Measurements from ENCODE around the gene CYB5R2. TPM values are rescaled to one million over a fixed set of nuclear protein-coding genes. Genes with fewer than 3 reads are reported as not detected.

The CYB5R2 gene
- total and polyA plus RNA-seq, 2 donors (not counting 1 experiment from before 2014, with no cell fraction given), result 1.4 to 4.8 TPM

DNA sequence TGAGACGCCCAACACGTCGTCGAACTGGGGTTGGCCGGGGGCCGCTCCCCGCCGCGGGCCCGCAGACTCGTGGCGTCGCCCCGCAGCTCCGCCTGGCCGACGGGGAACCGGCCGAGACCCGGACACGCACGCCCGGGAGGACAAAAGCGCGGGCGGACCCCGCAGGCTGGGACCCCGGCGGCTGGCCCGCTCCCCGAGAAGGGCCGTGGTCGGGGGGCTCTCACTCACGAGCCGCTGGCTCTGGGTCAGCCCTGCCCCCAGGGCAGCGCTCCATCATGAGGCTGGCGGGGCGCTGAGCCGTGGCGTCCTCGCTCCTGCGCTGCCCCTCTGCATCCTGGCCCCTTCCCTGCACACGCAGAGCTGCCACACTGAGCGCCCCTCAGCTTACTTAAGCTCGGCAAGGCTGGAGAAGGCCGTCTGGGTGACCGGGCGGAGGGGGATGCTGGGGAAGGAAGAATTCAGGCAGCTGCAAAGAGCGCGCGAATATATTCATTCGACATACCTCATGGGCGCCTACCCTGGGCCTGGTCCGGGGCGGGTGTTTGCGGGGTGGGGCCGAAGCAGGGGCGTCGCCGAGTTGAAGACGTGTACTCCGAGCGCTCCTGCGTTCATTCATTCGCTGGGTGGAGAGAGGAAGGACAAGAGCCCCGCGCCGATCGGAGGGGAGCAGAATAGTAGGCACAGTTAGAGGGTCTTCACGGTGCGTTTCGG, 579 bp upstream of the CYB5R2 start:
- Mint-ChIP-seq H3K9me3 (ENCODE audit: insufficient read depth) (peaks cover 1% of the 10 kb centered on the region), H3K27me3 (peaks cover 32% of the 10 kb centered on the region), H3K4me1 (peaks cover 29% of the 10 kb centered on the region), H3K27ac (peak overlapping the region; percentile 77), H3K4me3 (peak overlapping the region; percentile 93)
- intact Hi-C loops (cut with micrococcal nuclease), result no loop called here
- H3K4me1 ChIP-seq (ENCODE audit: control insufficient read depth in 2 of 2, insufficient read depth in 2 of 2, low read length in 2 of 2), result peaks cover 18 to 22% of the 10 kb centered on the region in 2 donors
- CTCF ChIA-PET, result interaction anchor here (0.6 to 0.7 kb wide), 2 partner anchors 17 to 20 kb away, joined by 3 read pairs; no protein-coding TSS in a partner anchor
- H3K9me3 ChIP-seq (ENCODE audit: control extremely low read depth in 1 of 3, control insufficient read depth in 2 of 3, insufficient read depth in 1 of 3, low read length in 2 of 3), result peaks cover 0 to 5% (median 3%) of the 10 kb centered on the region in 3 donors
- no peak for TF ChIP-seq EZH2 (IDR thresholded peaks at IDR 0.05; ENCODE audit: borderline replicate concordance, insufficient read depth, low read depth, low read length, poor library complexity, severe bottlenecking)
- DNase-seq (peak; percentile 41), ATAC-seq (ENCODE audit: low read depth) (peak; percentile 57)
- H3K27ac ChIP-seq (ENCODE audit: low read length in 2 of 2), result no peak overlapping the region
- peak overlapping the region; percentile 71 for H3K9ac ChIP-seq (ENCODE audit: low read length)
- POLR2A ChIA-PET, result interaction anchor here (1.0 kb wide), 1 partner anchor 17 kb away, joined by 6 read pairs; no protein-coding TSS in a partner anchor
- no peaks in the 10 kb centered on the region for H3K36me3 ChIP-seq (replicated peaks in 1 of 2; ENCODE audit: control extremely low read depth in 1 of 2, control insufficient read depth in 1 of 2, extremely low read depth in 1 of 2, insufficient read depth in 2 of 2, low read length in 1 of 2)
- WGBS (ENCODE audit: insufficient coverage), result 5% methylated on average over 67 of the region's 72 CpGs
- no peaks in the 10 kb centered on the region for H4K20me1 ChIP-seq (ENCODE audit: control insufficient read depth, insufficient read depth, low read length, poor library complexity, severe bottlenecking)
- H2AFZ ChIP-seq (ENCODE audit: insufficient read depth, low read depth, low read length, poor library complexity, severe bottlenecking), result peak overlapping the region; percentile 73
- H3K27me3 ChIP-seq (replicated peaks in 1 of 4; ENCODE audit: control extremely low read depth in 1 of 4, control insufficient read depth in 3 of 4, insufficient read depth in 4 of 4, low read length in 3 of 4), result peaks cover 0 to 36% (median 17%) of the 10 kb centered on the region in 4 experiments
- peak overlapping the region; percentile 88 for H3K4me2 ChIP-seq (replicated peaks; ENCODE audit: low read depth, low read length, poor library complexity, severe bottlenecking)
- peak overlapping the region in 4 of 5 experiments; percentile 35 to 61 (median 54) for H3K4me3 ChIP-seq (ENCODE audit: control extremely low read depth in 1 of 5, extremely low read depth in 1 of 5, insufficient read depth in 1 of 5, low read depth in 2 of 5, low read length in 4 of 5)
- H3K79me2 ChIP-seq (ENCODE audit: control insufficient read depth, insufficient read depth, low read length), result no peaks in the 10 kb centered on the region

DNA sequence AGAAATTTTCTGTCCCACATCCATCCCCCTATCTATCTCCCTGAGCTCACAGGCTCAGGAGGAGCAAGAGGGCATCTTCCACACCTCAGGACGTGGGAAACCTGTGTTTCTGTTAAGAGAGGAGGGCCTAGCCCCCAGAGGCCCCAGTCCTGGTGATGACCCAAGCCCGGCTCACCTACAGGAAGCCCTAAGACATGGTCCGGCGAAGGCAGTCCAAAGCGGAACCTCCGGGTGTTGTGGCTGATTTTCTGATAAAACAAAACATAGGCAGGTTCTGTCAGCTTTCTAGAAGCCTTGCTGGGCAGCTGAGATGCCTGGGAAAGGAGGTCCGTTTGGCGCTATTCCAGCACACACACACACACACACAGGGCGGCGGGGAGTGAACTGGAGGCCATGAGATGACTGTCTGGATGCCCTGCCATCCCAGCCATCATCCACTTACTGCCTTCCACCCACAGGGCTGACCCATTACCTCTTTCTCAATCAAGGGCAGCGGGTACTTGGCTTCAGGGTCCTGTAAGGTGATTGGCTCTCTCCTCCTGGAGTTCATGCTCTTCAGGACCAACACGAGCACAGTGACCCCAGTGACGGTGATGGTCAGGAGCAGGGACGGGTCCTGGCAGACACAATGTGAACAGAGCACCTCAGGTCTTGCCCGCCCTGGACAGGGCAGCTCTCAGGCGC, 882 bp downstream of the CYB5R2 start:
- Histone ChIP-seq H3K36me3 (replicated peaks in 1 of 2; ENCODE audit: control extremely low read depth in 1 of 2, control insufficient read depth in 1 of 2, extremely low read depth in 1 of 2, insufficient read depth in 2 of 2, low read length in 1 of 2) (no peaks in the 10 kb centered on the region), H4K20me1 (ENCODE audit: control insufficient read depth, insufficient read depth, low read length, poor library complexity, severe bottlenecking) (no peaks in the 10 kb centered on the region), H2AFZ (ENCODE audit: insufficient read depth, low read depth, low read length, poor library complexity, severe bottlenecking) (peak overlapping the region; percentile 73), H3K79me2 (ENCODE audit: control insufficient read depth, insufficient read depth, low read length) (no peaks in the 10 kb centered on the region), H3K27me3 (replicated peaks in 1 of 4; ENCODE audit: control extremely low read depth in 1 of 4, control insufficient read depth in 3 of 4, insufficient read depth in 4 of 4, low read length in 3 of 4) (peaks cover 0 to 36% (median 14%) of the 10 kb centered on the region in 4 experiments), H3K9me3 (ENCODE audit: control extremely low read depth in 1 of 3, control insufficient read depth in 2 of 3, insufficient read depth in 1 of 3, low read length in 2 of 3) (peaks cover 0 to 5% (median 3%) of the 10 kb centered on the region in 3 donors), H3K9ac (ENCODE audit: low read length) (no peak overlapping the region), H3K27ac (ENCODE audit: low read length in 2 of 2) (no peak overlapping the region), H3K4me2 (replicated peaks; ENCODE audit: low read depth, low read length, poor library complexity, severe bottlenecking) (peak overlapping the region; percentile 88), H3K4me1 (ENCODE audit: control insufficient read depth in 2 of 2, insufficient read depth in 2 of 2, low read length in 2 of 2) (peaks cover 18 to 22% of the 10 kb centered on the region in 2 donors), H3K4me3 (ENCODE audit: control extremely low read depth in 1 of 5, extremely low read depth in 1 of 5, insufficient read depth in 1 of 5, low read depth in 2 of 5, low read length in 4 of 5) (no peak overlapping the region)
- no peak for TF ChIP-seq EZH2 (IDR thresholded peaks at IDR 0.05; ENCODE audit: borderline replicate concordance, insufficient read depth, low read depth, low read length, poor library complexity, severe bottlenecking)
- TF ChIP-seq, protein P1, sequence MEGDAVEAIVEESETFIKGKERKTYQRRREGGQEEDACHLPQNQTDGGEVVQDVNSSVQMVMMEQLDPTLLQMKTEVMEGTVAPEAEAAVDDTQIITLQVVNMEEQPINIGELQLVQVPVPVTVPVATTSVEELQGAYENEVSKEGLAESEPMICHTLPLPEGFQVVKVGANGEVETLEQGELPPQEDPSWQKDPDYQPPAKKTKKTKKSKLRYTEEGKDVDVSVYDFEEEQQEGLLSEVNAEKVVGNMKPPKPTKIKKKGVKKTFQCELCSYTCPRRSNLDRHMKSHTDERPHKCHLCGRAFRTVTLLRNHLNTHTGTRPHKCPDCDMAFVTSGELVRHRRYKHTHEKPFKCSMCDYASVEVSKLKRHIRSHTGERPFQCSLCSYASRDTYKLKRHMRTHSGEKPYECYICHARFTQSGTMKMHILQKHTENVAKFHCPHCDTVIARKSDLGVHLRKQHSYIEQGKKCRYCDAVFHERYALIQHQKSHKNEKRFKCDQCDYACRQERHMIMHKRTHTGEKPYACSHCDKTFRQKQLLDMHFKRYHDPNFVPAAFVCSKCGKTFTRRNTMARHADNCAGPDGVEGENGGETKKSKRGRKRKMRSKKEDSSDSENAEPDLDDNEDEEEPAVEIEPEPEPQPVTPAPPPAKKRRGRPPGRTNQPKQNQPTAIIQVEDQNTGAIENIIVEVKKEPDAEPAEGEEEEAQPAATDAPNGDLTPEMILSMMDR (IDR thresholded peaks at IDR 0.05), result no peak
- H3K27ac Mint-ChIP-seq, result peak overlapping the region; percentile 74
- H3K9me3 Mint-ChIP-seq (ENCODE audit: insufficient read depth), result no peaks in the 10 kb centered on the region
- 79% methylated on average over 6 of the region's 16 CpGs for WGBS (ENCODE audit: insufficient coverage)
- H3K27me3 Mint-ChIP-seq, result peaks cover 27% of the 10 kb centered on the region
- ChIA-PET CTCF (interaction anchor here (0.8 kb wide), 1 partner anchor 15 kb away, joined by 4 read pairs; no protein-coding TSS in a partner anchor), POLR2A (no interaction called here)
- H3K4me3 Mint-ChIP-seq, result peak overlapping the region; percentile 83
- intact Hi-C loops (cut with micrococcal nuclease), result no loop called here
- DNase-seq (no peak), ATAC-seq (ENCODE audit: low read depth) (no peak)
- peaks cover 27% of the 10 kb centered on the region for H3K4me1 Mint-ChIP-seq
